Measurements from ENCODE around the gene POLR2J.

GRCh38 chr7:102436118-102436517 is 42.6 kb downstream of the POLR2J start:
- TF ChIP-seq GATA2 (IDR thresholded peaks at IDR 0.05; ENCODE audit: low read depth, low read length) (no peak), GATA3 (IDR thresholded peaks at IDR 0.05; ENCODE audit: low read depth, low read length) (no peak)

Measured in SH-SY5Y (cell line).